ENCODE results near the gene PPP2R5B.

DNA sequence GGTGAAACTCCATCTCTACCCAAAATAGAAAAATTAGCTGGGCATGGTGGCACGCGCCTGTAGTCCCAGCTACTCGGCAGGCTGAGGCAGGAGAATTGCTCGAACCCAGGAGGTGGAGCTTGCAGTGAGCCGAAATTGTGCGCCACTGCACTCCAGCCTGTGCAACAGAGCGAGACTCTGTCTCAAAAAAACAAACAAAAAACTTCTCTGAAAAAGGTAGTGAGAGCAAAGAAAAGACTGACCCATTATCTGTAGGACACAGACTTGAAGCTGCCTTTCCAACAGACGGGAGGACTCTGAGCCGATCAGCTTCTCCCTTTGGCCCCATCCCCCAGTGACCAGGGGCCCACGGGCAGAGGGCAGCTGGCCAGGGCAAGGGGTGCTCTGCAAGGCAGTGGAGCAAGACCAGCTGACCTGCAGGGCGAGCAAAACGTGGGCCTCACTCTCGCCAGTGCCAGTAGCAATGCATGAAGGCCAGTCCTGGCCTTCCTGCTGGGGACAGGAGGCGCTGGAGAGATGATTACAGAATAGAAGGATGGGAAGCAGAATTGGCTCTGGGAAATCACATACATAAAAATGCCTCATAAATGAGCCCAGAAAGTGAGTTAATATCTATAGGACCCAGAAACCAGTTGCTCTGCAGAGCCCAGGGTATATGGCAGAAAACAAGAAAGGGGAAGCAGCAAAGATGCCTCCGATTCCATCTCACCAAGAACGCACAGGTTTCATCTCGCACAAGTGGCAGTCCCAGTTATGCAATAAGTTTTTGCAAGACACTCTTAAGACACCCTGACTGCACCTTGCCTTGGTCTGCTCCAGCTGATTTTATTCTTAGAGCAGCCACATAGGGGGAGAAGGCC lies 48.9 kb upstream of the PPP2R5B start:
- TF ChIP-seq HOXA7 (CRISPR knock-in tag; IDR thresholded peaks at IDR 0.05; ENCODE audit: borderline replicate concordance) = no peak
- TF ChIP-seq ZNF302 (tag by site-specific recombination; IDR thresholded peaks at IDR 0.05; ENCODE audit: low read depth) = no peak
- no peak for TF ChIP-seq ZNF175 (tag by site-specific recombination; IDR thresholded peaks at IDR 0.05)
- TF ChIP-seq, protein P1, sequence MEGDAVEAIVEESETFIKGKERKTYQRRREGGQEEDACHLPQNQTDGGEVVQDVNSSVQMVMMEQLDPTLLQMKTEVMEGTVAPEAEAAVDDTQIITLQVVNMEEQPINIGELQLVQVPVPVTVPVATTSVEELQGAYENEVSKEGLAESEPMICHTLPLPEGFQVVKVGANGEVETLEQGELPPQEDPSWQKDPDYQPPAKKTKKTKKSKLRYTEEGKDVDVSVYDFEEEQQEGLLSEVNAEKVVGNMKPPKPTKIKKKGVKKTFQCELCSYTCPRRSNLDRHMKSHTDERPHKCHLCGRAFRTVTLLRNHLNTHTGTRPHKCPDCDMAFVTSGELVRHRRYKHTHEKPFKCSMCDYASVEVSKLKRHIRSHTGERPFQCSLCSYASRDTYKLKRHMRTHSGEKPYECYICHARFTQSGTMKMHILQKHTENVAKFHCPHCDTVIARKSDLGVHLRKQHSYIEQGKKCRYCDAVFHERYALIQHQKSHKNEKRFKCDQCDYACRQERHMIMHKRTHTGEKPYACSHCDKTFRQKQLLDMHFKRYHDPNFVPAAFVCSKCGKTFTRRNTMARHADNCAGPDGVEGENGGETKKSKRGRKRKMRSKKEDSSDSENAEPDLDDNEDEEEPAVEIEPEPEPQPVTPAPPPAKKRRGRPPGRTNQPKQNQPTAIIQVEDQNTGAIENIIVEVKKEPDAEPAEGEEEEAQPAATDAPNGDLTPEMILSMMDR (tag by site-specific recombination; IDR thresholded peaks at IDR 0.05) = no peak

All from HEK293 (cell line).